Activated CD8-positive, alpha-beta memory T cell treated with anti-CD3 and anti-CD28 coated beads, Interleukin-2, amount 50 U/mL, for 1 hour (primary cell): ENCODE data around the gene KIAA1217.
"Not testable (repeated sequence)": the region's sequence is repeated elsewhere in the genome, so short reads cannot be mapped to it uniquely, and the experiment has no call there.

Source experiments
- DNase-seq: peaks from one replicate; pipeline ENCODE4 v3.0.0-alpha.2; 2020; ENCODE audit errors: extremely low read depth

The KIAA1217 gene

GRCh38 chr10:24288581-24288980 is 79.6 kb downstream of the KIAA1217 start:
- no peak for DNase-seq

- DNase-seq = no peak
Observed at GRCh38 chr10:24289235-24289634, 80.3 kb downstream of the KIAA1217 start.

- DNase-seq = no peak
Observed at GRCh38 chr10:24292304-24293293, 83.7 kb downstream of the KIAA1217 start.

- DNase-seq = no peak
Observed at GRCh38 chr10:24299578-24300260, 90.8 kb downstream of the KIAA1217 start.

GRCh38 chr10:24303522-24304310 is 94.8 kb downstream of the KIAA1217 start:
- DNase-seq = no peak

- DNase-seq = no peak
Observed at GRCh38 chr10:24305551-24306506, 96.9 kb downstream of the KIAA1217 start.

GRCh38 chr10:24306507-24306875 is 97.6 kb downstream of the KIAA1217 start:
- no peak for DNase-seq

GRCh38 chr10:24307116-24307515 is 98.2 kb downstream of the KIAA1217 start:
- no peak for DNase-seq

- no peak for DNase-seq
Observed at GRCh38 chr10:24307696-24308485, 99.0 kb downstream of the KIAA1217 start.

GRCh38 chr10:24310104-24310503 is 101.2 kb downstream of the KIAA1217 start:
- no peak for DNase-seq

GRCh38 chr10:24311888-24312287 is 103.0 kb downstream of the KIAA1217 start:
- DNase-seq = no peak

- no peak for DNase-seq
Observed at GRCh38 chr10:24313283-24313682, 104.3 kb downstream of the KIAA1217 start.

- no peak for DNase-seq
Observed at GRCh38 chr10:24315211-24315610, 106.3 kb downstream of the KIAA1217 start.

- DNase-seq = no peak
Observed at GRCh38 chr10:24318517-24318916, 109.6 kb downstream of the KIAA1217 start.

GRCh38 chr10:24320373-24320772 is 111.4 kb downstream of the KIAA1217 start:
- no peak for DNase-seq

GRCh38 chr10:24324651-24325050 is 115.7 kb downstream of the KIAA1217 start:
- no peak for DNase-seq

GRCh38 chr10:24331457-24331856 is 122.5 kb downstream of the KIAA1217 start:
- no peak for DNase-seq

- DNase-seq = no peak
Observed at GRCh38 chr10:24333736-24334135, 124.8 kb downstream of the KIAA1217 start.

GRCh38 chr10:24334279-24334939 is 125.5 kb downstream of the KIAA1217 start:
- no peak for DNase-seq

GRCh38 chr10:24337723-24338122 is 128.8 kb downstream of the KIAA1217 start:
- not testable (repeated sequence) for DNase-seq
